ENCODE data around the gene CDK14. TPM values are rescaled to one million over a fixed set of nuclear protein-coding genes. Genes with fewer than 3 reads are reported as not detected.

The CDK14 gene
- total and polyA plus RNA-seq, 2 donors (not counting 1 experiment from before 2014, with no cell fraction given): 23.6 to 41.1 TPM

DNA sequence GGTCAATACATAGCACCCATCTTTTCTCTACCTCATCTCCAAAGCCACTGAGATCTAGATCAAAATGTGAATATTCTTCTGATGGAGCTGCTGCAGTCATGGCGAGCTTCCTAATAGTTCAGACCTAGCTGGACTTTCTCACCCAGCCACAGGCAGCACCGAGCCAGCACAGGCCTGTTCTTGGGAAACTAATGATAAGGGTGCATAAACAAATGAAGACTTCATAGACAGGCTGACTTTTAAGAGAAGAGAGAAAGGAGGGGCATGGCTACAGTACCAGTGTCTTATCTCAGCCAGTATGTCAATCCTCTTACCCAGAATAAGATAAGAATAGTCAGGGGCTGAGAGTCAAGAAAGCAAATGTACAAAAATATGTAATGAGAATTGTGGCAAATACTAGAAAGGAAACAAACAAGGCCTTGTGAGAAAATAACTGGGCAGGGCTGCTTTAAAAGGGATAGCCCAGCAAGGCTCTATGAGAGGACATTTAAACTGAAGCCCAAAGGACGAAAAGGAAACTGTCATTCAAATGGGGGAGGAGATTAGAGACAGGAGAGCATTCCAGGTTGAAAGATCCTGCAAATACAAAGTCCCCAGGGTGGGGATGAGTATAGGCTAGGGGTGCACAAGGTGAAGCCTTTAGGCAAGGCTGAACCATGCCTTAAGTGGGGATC, 21.8 kb upstream of the CDK14 start:
- no peaks in the 10 kb centered on the region for H3K27me3 ChIP-seq (ENCODE audit: control insufficient read depth, insufficient read depth, low read length)
- no peak overlapping the region for H3K4me3 ChIP-seq (replicated peaks in 1 of 4; ENCODE audit: control extremely low read depth in 1 of 4, insufficient read depth in 1 of 4, low read depth in 3 of 4, low read length in 4 of 4)
- H3K9me3 ChIP-seq (ENCODE audit: control insufficient read depth, insufficient read depth, low read depth, low read length): no peaks in the 10 kb centered on the region
- H2AFZ ChIP-seq (ENCODE audit: low read length): no peak overlapping the region
- H3K4me1 ChIP-seq (ENCODE audit: control insufficient read depth, extremely low read depth, insufficient read depth, low read length): no peaks in the 10 kb centered on the region
- no peak overlapping the region for H3K9ac ChIP-seq (ENCODE audit: insufficient read depth, low read length)
- no peak for TF ChIP-seq EZH2 (IDR thresholded peaks at IDR 0.05; ENCODE audit: low read length, missing control alignments)
- TF ChIP-seq, protein P1, sequence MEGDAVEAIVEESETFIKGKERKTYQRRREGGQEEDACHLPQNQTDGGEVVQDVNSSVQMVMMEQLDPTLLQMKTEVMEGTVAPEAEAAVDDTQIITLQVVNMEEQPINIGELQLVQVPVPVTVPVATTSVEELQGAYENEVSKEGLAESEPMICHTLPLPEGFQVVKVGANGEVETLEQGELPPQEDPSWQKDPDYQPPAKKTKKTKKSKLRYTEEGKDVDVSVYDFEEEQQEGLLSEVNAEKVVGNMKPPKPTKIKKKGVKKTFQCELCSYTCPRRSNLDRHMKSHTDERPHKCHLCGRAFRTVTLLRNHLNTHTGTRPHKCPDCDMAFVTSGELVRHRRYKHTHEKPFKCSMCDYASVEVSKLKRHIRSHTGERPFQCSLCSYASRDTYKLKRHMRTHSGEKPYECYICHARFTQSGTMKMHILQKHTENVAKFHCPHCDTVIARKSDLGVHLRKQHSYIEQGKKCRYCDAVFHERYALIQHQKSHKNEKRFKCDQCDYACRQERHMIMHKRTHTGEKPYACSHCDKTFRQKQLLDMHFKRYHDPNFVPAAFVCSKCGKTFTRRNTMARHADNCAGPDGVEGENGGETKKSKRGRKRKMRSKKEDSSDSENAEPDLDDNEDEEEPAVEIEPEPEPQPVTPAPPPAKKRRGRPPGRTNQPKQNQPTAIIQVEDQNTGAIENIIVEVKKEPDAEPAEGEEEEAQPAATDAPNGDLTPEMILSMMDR (conservative IDR thresholded peaks at IDR 0.05 in 1 of 2, IDR thresholded peaks at IDR 0.05 in 1 of 2; ENCODE audit: low read depth in 1 of 2, low read length in 2 of 2): no peak
- H3K4me2 ChIP-seq (ENCODE audit: extremely low read depth, insufficient read depth, low read length): no peak overlapping the region
- H3K79me2 ChIP-seq (ENCODE audit: control insufficient read depth, insufficient read depth, low read length): no peaks in the 10 kb centered on the region
- no peaks in the 10 kb centered on the region for H4K20me1 ChIP-seq (ENCODE audit: control insufficient read depth, extremely low read depth, insufficient read depth, low read length)
- H3K27ac ChIP-seq (ENCODE audit: insufficient read depth, low read length): no peak overlapping the region
- H3K36me3 ChIP-seq (ENCODE audit: control insufficient read depth, insufficient read depth, low read length): no peaks in the 10 kb centered on the region
- peak; percentile 31 to 79 for DNase-seq (ENCODE audit: low read depth in 2 of 2)

- Histone ChIP-seq H3K4me3 (replicated peaks in 1 of 4; ENCODE audit: control extremely low read depth in 1 of 4, insufficient read depth in 1 of 4, low read depth in 3 of 4, low read length in 4 of 4) (no peak overlapping the region), H2AFZ (ENCODE audit: low read length) (no peak overlapping the region), H3K9ac (ENCODE audit: insufficient read depth, low read length) (no peak overlapping the region), H3K27ac (ENCODE audit: insufficient read depth, low read length) (no peak overlapping the region), H3K4me2 (ENCODE audit: extremely low read depth, insufficient read depth, low read length) (no peak overlapping the region), H3K79me2 (ENCODE audit: control insufficient read depth, insufficient read depth, low read length) (no peaks in the 10 kb centered on the region), H3K4me1 (ENCODE audit: control insufficient read depth, extremely low read depth, insufficient read depth, low read length) (no peaks in the 10 kb centered on the region), H3K36me3 (ENCODE audit: control insufficient read depth, insufficient read depth, low read length) (no peaks in the 10 kb centered on the region), H3K9me3 (ENCODE audit: control insufficient read depth, insufficient read depth, low read depth, low read length) (no peaks in the 10 kb centered on the region), H4K20me1 (ENCODE audit: control insufficient read depth, extremely low read depth, insufficient read depth, low read length) (no peaks in the 10 kb centered on the region), H3K27me3 (ENCODE audit: control insufficient read depth, insufficient read depth, low read length) (no peaks in the 10 kb centered on the region)
- no peak for DNase-seq (ENCODE audit: low read depth in 2 of 2)
- TF ChIP-seq, protein P1 (conservative IDR thresholded peaks at IDR 0.05 in 1 of 2, IDR thresholded peaks at IDR 0.05 in 1 of 2; ENCODE audit: low read depth in 1 of 2, low read length in 2 of 2): no peak
- TF ChIP-seq EZH2 (IDR thresholded peaks at IDR 0.05; ENCODE audit: low read length, missing control alignments): no peak
Measured at GRCh38 chr7:90574820-90575187, 21.3 kb upstream of the CDK14 start.

GRCh38 chr7:90579181-90579688, 16.9 kb upstream of the CDK14 start:
- no peak overlapping the region for H3K27ac ChIP-seq (ENCODE audit: insufficient read depth, low read length)
- H3K9ac ChIP-seq (ENCODE audit: insufficient read depth, low read length): no peak overlapping the region
- H3K4me3 ChIP-seq (replicated peaks in 1 of 4; ENCODE audit: control extremely low read depth in 1 of 4, insufficient read depth in 1 of 4, low read depth in 3 of 4, low read length in 4 of 4): no peak overlapping the region
- peak; percentile 75 to 99 for DNase-seq (ENCODE audit: low read depth in 2 of 2)
- TF ChIP-seq, protein P1 (conservative IDR thresholded peaks at IDR 0.05 in 1 of 2, IDR thresholded peaks at IDR 0.05 in 1 of 2; ENCODE audit: low read depth in 1 of 2, low read length in 2 of 2): peak in 1 of 2 donors; percentile 14
- TF ChIP-seq EZH2 (IDR thresholded peaks at IDR 0.05; ENCODE audit: low read length, missing control alignments): no peak
- H2AFZ ChIP-seq (ENCODE audit: low read length): no peak overlapping the region
- H3K27me3 ChIP-seq (ENCODE audit: control insufficient read depth, insufficient read depth, low read length): no peaks in the 10 kb centered on the region
- H4K20me1 ChIP-seq (ENCODE audit: control insufficient read depth, extremely low read depth, insufficient read depth, low read length): no peaks in the 10 kb centered on the region
- H3K4me1 ChIP-seq (ENCODE audit: control insufficient read depth, extremely low read depth, insufficient read depth, low read length): no peaks in the 10 kb centered on the region
- H3K4me2 ChIP-seq (ENCODE audit: extremely low read depth, insufficient read depth, low read length): no peak overlapping the region
- no peaks in the 10 kb centered on the region for H3K36me3 ChIP-seq (ENCODE audit: control insufficient read depth, insufficient read depth, low read length)
- H3K79me2 ChIP-seq (ENCODE audit: control insufficient read depth, insufficient read depth, low read length): no peaks in the 10 kb centered on the region
- H3K9me3 ChIP-seq (ENCODE audit: control insufficient read depth, insufficient read depth, low read depth, low read length): no peaks in the 10 kb centered on the region

Measured in fibroblast of lung (primary cell).